K562 (cell line): ENCODE measurements around the gene HSPB1. TPM values are rescaled to one million over a fixed set of nuclear protein-coding genes. Genes with fewer than 3 reads are reported as not detected.
A peak's percentile ranks its signal among the peaks of the same experiment; 100 is the strongest.

Experiments
- RBM22 ChIP-seq: fragments of 200-400 bp; formaldehyde crosslinking; IDR thresholded peaks from 2 replicates; pipeline ENCODE4 v1.6.1; 2018; ENCODE audit warnings: low read length, low read depth; ENCODE audit not compliant: poor library complexity, severe bottlenecking
- TAF9B ChIP-seq: fragments of 450-650 bp; IDR thresholded peaks from 2 replicates; pipeline ENCODE4 v1.6.1; 2018; ENCODE audit warnings: mild to moderate bottlenecking; ENCODE audit not compliant: partially characterized antibody
- XRCC3 ChIP-seq: fragments of 450-650 bp; IDR thresholded peaks from 2 replicates; pipeline ENCODE4 v1.6.1; 2017; ENCODE audit warnings: mild to moderate bottlenecking, moderate library complexity
- ZBTB12 ChIP-seq: fragments of 250-450 bp; sonication (Bioruptor Pico); IDR thresholded peaks from 2 replicates; pipeline ENCODE4 v1.4.0; 2020
- ZNF354B ChIP-seq: fragments of 250-450 bp; sonication (Bioruptor Pico); IDR thresholded peaks from 2 replicates; pipeline ENCODE4 v1.4.0; 2020
- ZNF436 ChIP-seq: fragments of 250-450, 450-650 bp; sonication (Bioruptor Pico); formaldehyde crosslinking; IDR thresholded peaks from 2 replicates; pipeline ENCODE4 v1.7.0; 2020; ENCODE audit warnings: mild to moderate bottlenecking
- ZNF511 ChIP-seq: sonication (generic); formaldehyde crosslinking; IDR thresholded peaks from 2 replicates; pipeline ENCODE4 v1.8.0; 2022; ENCODE audit warnings: mild to moderate bottlenecking, missing genetic modification reagents
- ZNF589 ChIP-seq: fragments of 200-800 bp; sonication (Bioruptor generic); IDR thresholded peaks from 2 replicates; pipeline ENCODE4 v1.6.1; 2016; ENCODE audit warnings: low read depth, missing genetic modification characterization, missing compliant biosample characterization
- ZNF785 ChIP-seq: fragments of 250-450 bp; sonication (Bioruptor Pico); IDR thresholded peaks from 2 replicates; pipeline ENCODE4 v1.4.0; 2020; ENCODE audit warnings: mild to moderate bottlenecking
- polyA plus RNA-seq, 8 experiments: library from polyadenylated mRNA; depleted of rRNA in 4 of 8; stranded (reverse) in 5 of 8; unstranded in 3 of 8; fragments of >200 nt; fragmentation: Nextera tagmentation in 2 of 8; fragmentation: Illumina TruSeq in 1 of 8; extraction: Ambion mirVana in 2 of 8; extraction: Trizol in 1 of 8; gene quantifications; 2 replicates each; pipeline versions ENCODE4 v1.2.1 to v1.2.3, GENCODE V29; 2011 to 2014; ENCODE audit warnings: inconsistent platforms in 1 of 8, missing spikeins in 1 of 8
- total RNA-seq, 7 experiments: library from RNA; depleted of rRNA in 6 of 7; stranded (reverse); fragments of >200 nt in 6 of 7; fragmentation: Illumina TruSeq in 2 of 7; extraction: Trizol in 2 of 7; gene quantifications; 2 replicates each; pipeline versions ENCODE4 v1.2.1 to v1.2.3, GENCODE V29; 2011 to 2021; ENCODE audit warnings: low replicate concordance in 1 of 7
- TF ChIP-seq, protein P1 (sequence below): sonication (generic); formaldehyde crosslinking; IDR thresholded peaks from 2 replicates; pipeline ENCODE4 v1.8.0; 2023; ENCODE audit warnings: missing genetic modification reagents, mild to moderate bottlenecking, borderline replicate concordance
- TF ChIP-seq, protein P2 (sequence below), 2 experiments: fragments of 450-650 bp; IDR thresholded peaks; 2 replicates each; pipeline ENCODE4 v1.6.1; 2016; ENCODE audit warnings: mild to moderate bottlenecking in 2 of 2, borderline replicate concordance in 1 of 2, low read depth in 1 of 2, moderate library complexity in 1 of 2

The HSPB1 gene
- total and polyA plus RNA-seq, 9 of the 15 experiments (the other 6 are each of a cell fraction or from before 2014, with no cell fraction given) = 27.1 to 522 (median 138) TPM

- TF ChIP-seq, protein P1, sequence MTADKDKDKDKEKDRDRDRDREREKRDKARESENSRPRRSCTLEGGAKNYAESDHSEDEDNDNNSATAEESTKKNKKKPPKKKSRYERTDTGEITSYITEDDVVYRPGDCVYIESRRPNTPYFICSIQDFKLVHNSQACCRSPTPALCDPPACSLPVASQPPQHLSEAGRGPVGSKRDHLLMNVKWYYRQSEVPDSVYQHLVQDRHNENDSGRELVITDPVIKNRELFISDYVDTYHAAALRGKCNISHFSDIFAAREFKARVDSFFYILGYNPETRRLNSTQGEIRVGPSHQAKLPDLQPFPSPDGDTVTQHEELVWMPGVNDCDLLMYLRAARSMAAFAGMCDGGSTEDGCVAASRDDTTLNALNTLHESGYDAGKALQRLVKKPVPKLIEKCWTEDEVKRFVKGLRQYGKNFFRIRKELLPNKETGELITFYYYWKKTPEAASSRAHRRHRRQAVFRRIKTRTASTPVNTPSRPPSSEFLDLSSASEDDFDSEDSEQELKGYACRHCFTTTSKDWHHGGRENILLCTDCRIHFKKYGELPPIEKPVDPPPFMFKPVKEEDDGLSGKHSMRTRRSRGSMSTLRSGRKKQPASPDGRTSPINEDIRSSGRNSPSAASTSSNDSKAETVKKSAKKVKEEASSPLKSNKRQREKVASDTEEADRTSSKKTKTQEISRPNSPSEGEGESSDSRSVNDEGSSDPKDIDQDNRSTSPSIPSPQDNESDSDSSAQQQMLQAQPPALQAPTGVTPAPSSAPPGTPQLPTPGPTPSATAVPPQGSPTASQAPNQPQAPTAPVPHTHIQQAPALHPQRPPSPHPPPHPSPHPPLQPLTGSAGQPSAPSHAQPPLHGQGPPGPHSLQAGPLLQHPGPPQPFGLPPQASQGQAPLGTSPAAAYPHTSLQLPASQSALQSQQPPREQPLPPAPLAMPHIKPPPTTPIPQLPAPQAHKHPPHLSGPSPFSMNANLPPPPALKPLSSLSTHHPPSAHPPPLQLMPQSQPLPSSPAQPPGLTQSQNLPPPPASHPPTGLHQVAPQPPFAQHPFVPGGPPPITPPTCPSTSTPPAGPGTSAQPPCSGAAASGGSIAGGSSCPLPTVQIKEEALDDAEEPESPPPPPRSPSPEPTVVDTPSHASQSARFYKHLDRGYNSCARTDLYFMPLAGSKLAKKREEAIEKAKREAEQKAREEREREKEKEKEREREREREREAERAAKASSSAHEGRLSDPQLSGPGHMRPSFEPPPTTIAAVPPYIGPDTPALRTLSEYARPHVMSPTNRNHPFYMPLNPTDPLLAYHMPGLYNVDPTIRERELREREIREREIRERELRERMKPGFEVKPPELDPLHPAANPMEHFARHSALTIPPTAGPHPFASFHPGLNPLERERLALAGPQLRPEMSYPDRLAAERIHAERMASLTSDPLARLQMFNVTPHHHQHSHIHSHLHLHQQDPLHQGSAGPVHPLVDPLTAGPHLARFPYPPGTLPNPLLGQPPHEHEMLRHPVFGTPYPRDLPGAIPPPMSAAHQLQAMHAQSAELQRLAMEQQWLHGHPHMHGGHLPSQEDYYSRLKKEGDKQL = no peak
- TF ChIP-seq ZNF354B (CRISPR knock-in tag) (no peak), ZNF436 (CRISPR knock-in tag) (no peak), RBM22 (no peak), ZNF785 (no peak), TAF9B (no peak), ZNF511 (CRISPR knock-in tag) (no peak), ZNF589 (CRISPR knock-in tag) (no peak), ZBTB12 (CRISPR knock-in tag) (no peak), XRCC3 (no peak)
- TF ChIP-seq, protein P2, sequence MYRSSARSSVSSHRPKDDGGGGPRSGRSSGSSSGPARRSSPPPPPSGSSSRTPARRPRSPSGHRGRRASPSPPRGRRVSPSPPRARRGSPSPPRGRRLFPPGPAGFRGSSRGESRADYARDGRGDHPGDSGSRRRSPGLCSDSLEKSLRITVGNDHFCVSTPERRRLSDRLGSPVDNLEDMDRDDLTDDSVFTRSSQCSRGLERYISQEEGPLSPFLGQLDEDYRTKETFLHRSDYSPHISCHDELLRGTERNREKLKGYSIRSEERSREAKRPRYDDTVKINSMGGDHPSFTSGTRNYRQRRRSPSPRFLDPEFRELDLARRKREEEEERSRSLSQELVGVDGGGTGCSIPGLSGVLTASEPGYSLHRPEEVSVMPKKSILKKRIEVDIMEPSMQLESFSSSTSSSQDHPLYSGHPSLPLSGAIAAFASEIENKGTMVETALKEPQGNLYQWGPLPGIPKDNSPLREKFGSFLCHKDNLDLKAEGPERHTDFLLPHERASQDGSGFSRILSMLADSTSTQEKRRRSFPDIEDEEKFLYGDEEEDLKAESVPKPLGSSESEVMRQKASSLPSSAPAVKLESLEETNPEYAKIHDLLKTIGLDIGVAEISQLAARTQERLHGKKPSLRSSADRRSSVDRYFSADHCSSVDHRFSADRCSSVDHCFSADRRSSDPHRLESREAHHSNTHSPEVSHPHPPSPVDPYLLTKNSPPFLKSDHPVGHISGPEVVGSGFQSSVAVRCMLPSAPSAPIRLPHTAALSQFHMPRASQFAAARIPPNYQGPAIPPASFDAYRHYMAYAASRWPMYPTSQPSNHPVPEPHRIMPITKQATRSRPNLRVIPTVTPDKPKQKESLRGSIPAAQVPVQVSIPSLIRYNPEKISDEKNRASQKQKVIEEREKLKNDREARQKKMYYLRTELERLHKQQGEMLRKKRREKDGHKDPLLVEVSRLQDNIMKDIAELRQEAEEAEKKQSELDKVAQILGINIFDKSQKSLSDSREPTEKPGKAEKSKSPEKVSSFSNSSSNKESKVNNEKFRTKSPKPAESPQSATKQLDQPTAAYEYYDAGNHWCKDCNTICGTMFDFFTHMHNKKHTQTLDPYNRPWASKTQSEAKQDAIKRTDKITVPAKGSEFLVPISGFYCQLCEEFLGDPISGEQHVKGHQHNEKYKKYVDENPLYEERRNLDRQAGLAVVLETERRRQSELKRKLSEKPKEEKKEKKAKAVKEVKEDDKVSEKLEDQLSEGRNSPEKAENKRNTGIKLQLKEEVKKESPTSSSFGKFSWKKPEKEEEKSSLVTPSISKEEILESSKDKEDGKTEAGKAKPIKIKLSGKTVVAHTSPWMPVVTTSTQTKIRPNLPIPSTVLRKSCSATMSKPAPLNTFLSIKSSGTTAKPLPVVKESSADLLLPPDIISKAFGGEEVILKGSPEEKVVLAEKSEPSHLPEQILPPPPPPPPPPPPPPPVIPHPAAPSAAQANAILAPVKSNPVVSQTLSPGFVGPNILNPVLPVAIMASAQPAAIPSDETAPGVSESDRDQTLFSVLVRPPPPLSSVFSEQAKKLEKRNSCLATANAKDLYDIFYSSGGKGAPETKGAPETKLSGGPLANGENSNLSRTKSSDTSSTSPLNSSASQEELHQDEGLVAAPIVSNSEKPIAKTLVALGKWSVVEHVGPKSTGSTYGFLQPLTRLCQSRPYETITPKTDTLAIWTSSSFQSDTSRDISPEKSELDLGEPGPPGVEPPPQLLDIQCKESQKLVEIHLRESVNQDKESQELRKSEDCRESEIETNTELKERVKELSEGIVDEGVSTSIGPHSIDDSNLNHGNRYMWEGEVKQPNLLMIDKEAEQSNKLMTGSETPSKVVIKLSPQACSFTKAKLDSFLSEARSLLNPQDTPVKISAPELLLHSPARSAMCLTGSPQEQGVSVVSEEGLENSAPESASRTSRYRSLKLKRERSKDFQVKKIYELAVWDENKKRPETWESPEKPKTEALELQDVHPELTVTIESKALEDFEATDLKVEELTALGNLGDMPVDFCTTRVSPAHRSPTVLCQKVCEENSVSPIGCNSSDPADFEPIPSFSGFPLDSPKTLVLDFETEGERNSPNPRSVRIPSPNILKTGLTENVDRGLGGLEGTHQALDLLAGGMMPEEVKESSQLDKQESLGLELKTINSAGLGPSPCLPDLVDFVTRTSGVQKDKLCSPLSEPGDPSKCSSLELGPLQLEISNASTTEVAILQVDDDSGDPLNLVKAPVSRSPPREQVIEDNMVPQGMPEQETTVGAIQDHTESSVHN (IDR thresholded peaks at IDR 0.05; ENCODE audit: borderline replicate concordance in 1 of 2, low read depth in 1 of 2) = 0 out of 4 replicates have a peak, but pooled peaks of 1 of the 2 experiments have one; percentile 29
Measured at GRCh38 chr7:76262683-76263402, 39.6 kb upstream of the HSPB1 start (continued).
